Karpas-422 (cell line): ENCODE results near the gene CTXN1. TPM values are rescaled to one million over a fixed set of nuclear protein-coding genes. Genes with fewer than 3 reads are reported as not detected.
"Not testable (repeated sequence)": the region's sequence is repeated elsewhere in the genome, so short reads cannot be mapped to it uniquely, and the experiment has no call there.

Source experiments
- DNase-seq: peaks from one replicate; pipeline ENCODE4 v3.0.0-alpha.2; 2015
- H2AFZ ChIP-seq: fragments of 200-600 bp; sonication (generic); 2 replicates; pipeline ENCODE4 v1.6.1; 2014; ENCODE audit warnings: antibody characterized with exemption, low read length, mixed read lengths
- H3K27ac ChIP-seq: fragments of 200-600 bp; sonication (generic); 2 replicates; pipeline ENCODE4 v1.5.1; 2014; ENCODE audit warnings: mild to moderate bottlenecking, low read length, moderate library complexity
- H3K27me3 ChIP-seq: fragments of 200-600 bp; sonication (generic); 2 replicates; pipeline ENCODE4 v1.6.1; 2014; ENCODE audit warnings: low read length, mixed read lengths
- H3K36me3 ChIP-seq: fragments of 200-600 bp; sonication (generic); 2 replicates; pipeline ENCODE4 v1.6.1; 2014; ENCODE audit warnings: low read length, mixed read lengths; ENCODE audit not compliant: insufficient read depth
- H3K4me1 ChIP-seq: fragments of 200-600 bp; sonication (generic); 2 replicates; pipeline ENCODE4 v1.6.1; 2014; ENCODE audit warnings: mild to moderate bottlenecking, low read length, mixed read lengths
- H3K4me2 ChIP-seq: fragments of 200-600 bp; sonication (generic); 2 replicates; pipeline ENCODE4 v1.6.1; 2014; ENCODE audit warnings: low read length, low read depth, mild to moderate bottlenecking; ENCODE audit not compliant: poor library complexity, severe bottlenecking
- H3K4me3 ChIP-seq: fragments of 200-600 bp; sonication (generic); 2 replicates; pipeline ENCODE4 v1.5.1; 2014; ENCODE audit warnings: mild to moderate bottlenecking, antibody characterized with exemption, low read length, mixed read lengths
- H3K79me2 ChIP-seq: fragments of 200-600 bp; sonication (generic); 2 replicates; pipeline ENCODE4 v1.6.1; 2014; ENCODE audit warnings: mild to moderate bottlenecking, low read length, mixed read lengths
- H3K9ac ChIP-seq: fragments of 200-600 bp; sonication (generic); 2 replicates; pipeline ENCODE4 v1.6.0; 2014; ENCODE audit warnings: low read length
- H3K9me2 ChIP-seq: fragments of 200-600 bp; sonication (generic), shearing (Covaris generic); replicated peaks from 2 replicates; pipeline ENCODE4 v1.6.0; 2014; ENCODE audit warnings: mild to moderate bottlenecking, low read length, moderate library complexity; ENCODE audit not compliant: insufficient read depth
- H3K9me3 ChIP-seq: fragments of 300-700, 200-600 bp; sonication (generic); 2 replicates; pipeline ENCODE4 v1.6.1; 2014; ENCODE audit warnings: low read length, mixed read lengths
- H4K20me1 ChIP-seq: fragments of 200-600 bp; sonication (generic); 2 replicates; pipeline ENCODE4 v1.6.1; 2014; ENCODE audit warnings: mild to moderate bottlenecking, antibody characterized with exemption, low read length, low read depth; ENCODE audit not compliant: insufficient read depth
- total RNA-seq: library from RNA; depleted of rRNA; stranded (reverse); fragments of >200 nt; shearing (Covaris generic); gene quantifications from 2 replicates; pipeline ENCODE4 v1.2.3, GENCODE V29; 2014; ENCODE audit warnings: low replicate concordance

CTXN1 gene
- total RNA-seq, 1 experiment from 2014 or later, result not detected

GRCh38 chr19:7931221-7932061 lies 5.5 kb upstream of the CTXN1 start:
- Histone ChIP-seq H3K4me2 (no peak overlapping the region), H3K79me2 (no peaks in the 10 kb centered on the region), H3K9me3 (no peaks in the 10 kb centered on the region), H2AFZ (no peak overlapping the region), H3K9me2 (no peaks in the 10 kb centered on the region), H3K36me3 (no peaks in the 10 kb centered on the region), H3K4me3 (no peak overlapping the region), H3K27ac (no peak overlapping the region), H3K27me3 (no peaks in the 10 kb centered on the region), H3K9ac (no peak overlapping the region), H3K4me1 (peaks cover under 1% of the 10 kb centered on the region; the same call in 1 of the 2 replicates), H4K20me1 (peaks cover 7% of the 10 kb centered on the region; the same call in 1 of the 2 replicates)
- no peak for DNase-seq

DNA sequence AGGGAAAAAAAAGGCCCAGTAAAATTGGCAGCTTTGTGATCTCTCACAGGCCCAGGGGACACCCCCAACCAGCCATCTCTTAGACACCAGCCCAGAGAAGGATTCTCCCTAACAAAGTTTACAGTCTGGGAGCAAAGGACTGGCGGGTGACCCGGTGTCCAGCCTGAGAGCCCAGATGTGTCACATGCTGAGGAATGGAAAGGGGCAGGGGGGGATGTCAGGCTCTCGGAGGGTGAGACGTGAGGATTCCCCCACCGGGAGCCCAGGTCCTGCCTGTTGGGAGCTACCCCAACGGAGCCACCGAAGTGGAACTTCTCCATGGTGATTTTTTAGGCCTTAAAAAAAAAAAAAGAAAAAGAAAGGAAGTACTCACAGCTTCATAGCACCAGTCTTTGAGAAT lies 4.8 kb upstream of the CTXN1 start:
- H2AFZ ChIP-seq, result no peak overlapping the region
- H3K27ac ChIP-seq, result no peak overlapping the region
- no peak overlapping the region for H3K4me2 ChIP-seq
- H3K9ac ChIP-seq, result no peak overlapping the region
- H3K9me3 ChIP-seq, result no peaks in the 10 kb centered on the region
- no peaks in the 10 kb centered on the region for H3K27me3 ChIP-seq
- H3K4me3 ChIP-seq, result no peak overlapping the region
- no peaks in the 10 kb centered on the region for H3K79me2 ChIP-seq
- no peaks in the 10 kb centered on the region for H3K9me2 ChIP-seq
- no peaks in the 10 kb centered on the region for H3K36me3 ChIP-seq
- H4K20me1 ChIP-seq, result peaks cover 7% of the 10 kb centered on the region; the same call in 1 of the 2 replicates
- no peak for DNase-seq
- peaks cover 4% of the 10 kb centered on the region for H3K4me1 ChIP-seq

DNA sequence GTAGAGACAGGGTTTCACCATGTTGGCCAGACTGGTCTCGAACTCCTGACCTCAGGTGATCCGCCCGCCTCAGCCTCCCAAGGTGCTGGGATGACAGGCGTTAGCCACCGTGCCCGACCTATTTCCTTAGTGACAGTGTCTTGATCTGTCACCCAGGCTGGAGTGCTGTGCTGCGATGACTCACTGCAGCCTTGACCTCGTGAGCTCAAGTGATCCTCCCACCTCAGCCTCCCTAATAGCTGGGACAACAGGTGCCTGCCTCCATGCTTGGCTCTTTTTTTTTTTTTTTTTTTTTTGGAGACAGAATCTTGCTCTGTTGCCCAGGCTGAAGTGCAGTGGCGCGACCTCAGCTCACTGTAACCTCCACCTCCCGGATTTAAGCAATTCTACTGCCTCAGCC lies 4.1 kb upstream of the CTXN1 start:
- H2AFZ ChIP-seq, H3K4me1 ChIP-seq, H3K4me3 ChIP-seq, H4K20me1 ChIP-seq, H3K9me2 ChIP-seq, H3K79me2 ChIP-seq, H3K27me3 ChIP-seq, H3K9me3 ChIP-seq, DNase-seq, H3K36me3 ChIP-seq, H3K4me2 ChIP-seq, H3K9ac ChIP-seq, H3K27ac ChIP-seq: not testable (repeated sequence)

DNA sequence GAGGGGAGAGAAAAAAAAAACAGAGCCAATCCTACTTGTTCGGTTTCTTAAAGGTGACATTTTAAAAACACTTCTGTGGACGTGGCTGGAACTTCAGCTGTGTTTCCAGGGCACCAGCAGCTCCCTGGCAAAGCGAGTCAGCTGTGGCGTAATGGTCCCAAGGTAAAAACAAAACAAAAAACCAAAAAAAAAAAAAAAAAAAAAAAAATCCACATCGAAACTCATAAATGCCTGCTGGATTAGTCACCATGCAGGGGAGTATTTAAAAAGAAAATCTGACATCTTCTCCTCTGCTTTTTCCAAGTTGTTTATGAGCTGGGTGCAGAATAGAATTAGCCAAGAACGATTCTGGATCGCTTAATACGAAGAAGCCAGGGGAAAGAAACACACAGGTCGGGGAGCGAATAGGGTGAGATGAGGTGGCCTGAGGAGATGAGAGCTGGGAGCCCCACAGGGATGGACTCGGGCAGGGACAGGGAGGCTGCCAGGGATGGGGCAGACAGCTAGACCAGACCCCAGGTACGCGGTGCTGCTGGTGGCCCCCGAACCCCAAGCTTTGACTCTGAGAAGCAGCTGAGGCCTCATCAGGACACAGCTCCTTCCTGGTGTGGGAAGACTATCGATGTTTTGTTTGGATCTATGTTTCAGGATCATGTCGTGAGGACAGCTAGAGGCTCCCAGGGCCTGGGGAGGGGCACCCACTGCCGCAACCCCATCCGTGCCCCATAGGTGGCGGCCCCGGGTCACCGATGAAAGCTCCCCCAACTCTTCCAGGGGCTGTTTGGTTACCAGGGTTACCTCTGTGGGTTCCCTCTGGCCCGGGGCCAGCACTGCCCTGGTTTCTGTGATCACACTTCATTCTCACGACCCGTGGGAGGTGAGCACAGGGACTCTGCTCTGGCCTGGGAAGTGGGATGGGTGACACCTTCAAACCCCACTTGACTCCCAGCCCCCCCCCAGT lies 3.1 kb upstream of the CTXN1 start:
- H3K4me2 ChIP-seq, result no peak overlapping the region
- H3K9me3 ChIP-seq, result no peaks in the 10 kb centered on the region
- no peak overlapping the region for H3K27ac ChIP-seq
- H3K4me3 ChIP-seq, result no peak overlapping the region
- no peaks in the 10 kb centered on the region for H3K9me2 ChIP-seq
- peaks cover 12% of the 10 kb centered on the region for H3K4me1 ChIP-seq
- H3K79me2 ChIP-seq, result no peaks in the 10 kb centered on the region
- no peak overlapping the region for H3K9ac ChIP-seq
- H3K27me3 ChIP-seq, result no peaks in the 10 kb centered on the region
- H4K20me1 ChIP-seq, result peaks cover 15% of the 10 kb centered on the region; the same call in 1 of the 2 replicates
- no peaks in the 10 kb centered on the region for H3K36me3 ChIP-seq
- peak; percentile 83 for DNase-seq
- no peak overlapping the region for H2AFZ ChIP-seq

GRCh38 chr19:7928334-7928706 lies 2.4 kb upstream of the CTXN1 start:
- peaks cover 21% of the 10 kb centered on the region for H4K20me1 ChIP-seq
- no peaks in the 10 kb centered on the region for H3K36me3 ChIP-seq
- H2AFZ ChIP-seq, result no peak overlapping the region
- H3K9me3 ChIP-seq, result no peaks in the 10 kb centered on the region
- H3K4me2 ChIP-seq, result no peak overlapping the region
- no peak overlapping the region for H3K4me3 ChIP-seq
- no peak for DNase-seq
- H3K9ac ChIP-seq, result no peak overlapping the region
- no peak overlapping the region for H3K27ac ChIP-seq
- H3K4me1 ChIP-seq, result peaks cover 19% of the 10 kb centered on the region
- H3K9me2 ChIP-seq, result no peaks in the 10 kb centered on the region
- no peaks in the 10 kb centered on the region for H3K27me3 ChIP-seq
- no peaks in the 10 kb centered on the region for H3K79me2 ChIP-seq

DNA sequence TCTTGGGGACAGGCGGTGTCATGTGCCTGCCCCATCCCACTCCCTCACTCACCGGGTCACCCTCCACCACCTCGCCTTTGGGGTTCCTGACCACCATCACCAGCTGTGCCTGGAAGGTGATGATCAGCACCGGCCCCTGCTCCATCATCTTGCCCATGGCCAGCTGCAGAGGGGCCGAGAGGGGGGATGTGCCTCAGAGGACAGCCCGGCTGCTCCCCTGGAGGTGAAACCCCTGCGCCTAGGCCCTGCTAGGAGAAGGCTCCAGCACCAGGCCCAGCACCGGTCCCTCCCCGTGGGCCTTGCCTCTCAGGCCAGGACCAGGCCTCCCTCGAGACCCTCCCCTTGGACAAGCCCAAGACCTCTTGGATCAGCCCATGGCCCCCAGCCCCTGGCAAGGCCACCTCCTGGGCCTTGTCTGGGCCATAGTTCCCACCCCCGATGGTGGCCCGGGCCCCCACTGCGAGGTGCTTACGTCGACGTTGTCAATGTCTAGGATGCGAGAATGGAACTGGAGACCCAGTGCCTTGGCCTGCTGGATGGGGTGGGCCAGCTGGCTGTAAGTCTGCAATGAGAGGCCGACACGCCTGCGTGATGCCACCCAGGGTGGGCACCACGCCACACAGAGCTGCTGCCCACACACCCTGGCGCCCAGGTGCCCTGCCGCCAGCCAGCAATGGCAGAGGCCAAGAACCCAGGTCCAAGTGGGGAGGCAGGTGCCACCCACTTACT lies 1.8 kb upstream of the CTXN1 start:
- Histone ChIP-seq H3K27me3 (no peaks in the 10 kb centered on the region), H3K79me2 (no peaks in the 10 kb centered on the region), H3K4me2 (no peak overlapping the region), H3K9me2 (no peaks in the 10 kb centered on the region), H3K4me1 (peaks cover 24% of the 10 kb centered on the region), H3K9ac (no peak overlapping the region), H3K27ac (no peak overlapping the region), H3K4me3 (no peak overlapping the region), H2AFZ (no peak overlapping the region), H4K20me1 (peaks cover 27% of the 10 kb centered on the region), H3K9me3 (no peaks in the 10 kb centered on the region), H3K36me3 (no peaks in the 10 kb centered on the region)
- no peak for DNase-seq

GRCh38 chr19:7926727-7927604 lies 1.0 kb upstream of the CTXN1 start:
- DNase-seq, result no peak
- Histone ChIP-seq H3K4me1 (peaks cover 24% of the 10 kb centered on the region), H3K36me3 (0 out of 2 replicates have a peak, but pooled peaks cover 4% of the 10 kb centered on the region), H4K20me1 (peaks cover 32% of the 10 kb centered on the region), H3K4me3 (no peak overlapping the region), H3K9me2 (no peaks in the 10 kb centered on the region), H2AFZ (no peak overlapping the region), H3K9ac (no peak overlapping the region), H3K79me2 (no peaks in the 10 kb centered on the region), H3K4me2 (no peak overlapping the region), H3K27me3 (no peaks in the 10 kb centered on the region), H3K9me3 (no peaks in the 10 kb centered on the region), H3K27ac (no peak overlapping the region)
